Progenitor cell of endocrine pancreas (in vitro differentiated cells): ENCODE measurements around the gene LRGUK. TPM values are rescaled to one million over a fixed set of nuclear protein-coding genes. Genes with fewer than 3 reads are reported as not detected.

Experiments
- DNase-seq: peaks from one replicate; pipeline ENCODE4 v3.0.0; 2021; ENCODE audit warnings: low spot score; ENCODE audit not compliant: unreplicated experiment
- H3K27ac Mint-ChIP-seq: 2 replicates; pipeline ENCODE4 v1.8.0; 2021; ENCODE audit warnings: mild to moderate bottlenecking, moderate library complexity, mixed read lengths
- H3K27me3 Mint-ChIP-seq: 2 replicates; pipeline ENCODE4 v1.8.0; 2021; ENCODE audit warnings: mixed read lengths
- H3K36me3 Mint-ChIP-seq: 2 replicates; pipeline ENCODE4 v1.8.0; 2022; ENCODE audit warnings: mixed read lengths; ENCODE audit not compliant: insufficient read depth
- H3K4me1 Mint-ChIP-seq: 2 replicates; pipeline ENCODE4 v1.8.0; 2021; ENCODE audit warnings: low read depth, mixed read lengths
- H3K4me3 Mint-ChIP-seq: 2 replicates; pipeline ENCODE4 v1.8.0; 2021; ENCODE audit warnings: low read depth, mild to moderate bottlenecking, moderate library complexity, mixed read lengths
- H3K9me3 Mint-ChIP-seq: 2 replicates; pipeline ENCODE4 v1.8.0; 2021; ENCODE audit warnings: low read depth, mixed read lengths
- CTCF ChIP-seq: fragments of 200-600 bp; sonication (generic); IDR thresholded peaks from one replicate; pipeline ENCODE4 v1.5.0; 2021; ENCODE audit warnings: antibody characterized with exemption, mild to moderate bottlenecking; ENCODE audit not compliant: unreplicated experiment
- total RNA-seq: library from RNA; stranded (reverse); gene quantifications from 2 replicates; pipeline ENCODE4 v1.2.1, GENCODE V29; 2021

The LRGUK gene
- total RNA-seq, 1 donor from 2014 or later, result 2.6 TPM

- no peak for TF ChIP-seq CTCF
- Mint-ChIP-seq H3K36me3 (no peaks in the 10 kb centered on the region), H3K27ac (no peak overlapping the region), H3K4me1 (peaks cover 10% of the 10 kb centered on the region), H3K4me3 (no peak overlapping the region), H3K9me3 (peaks cover 6% of the 10 kb centered on the region), H3K27me3 (no peaks in the 10 kb centered on the region)
- DNase-seq, result no peak
Measured at GRCh38 chr7:134155871-134156270, 28.7 kb downstream of the LRGUK start.

GRCh38 chr7:134165252-134165651 is 38.1 kb downstream of the LRGUK start:
- Mint-ChIP-seq H3K27me3 (no peaks in the 10 kb centered on the region), H3K4me3 (no peak overlapping the region), H3K27ac (no peak overlapping the region), H3K36me3 (no peaks in the 10 kb centered on the region), H3K4me1 (no peaks in the 10 kb centered on the region), H3K9me3 (no peaks in the 10 kb centered on the region)
- no peak for TF ChIP-seq CTCF
- no peak for DNase-seq

DNA sequence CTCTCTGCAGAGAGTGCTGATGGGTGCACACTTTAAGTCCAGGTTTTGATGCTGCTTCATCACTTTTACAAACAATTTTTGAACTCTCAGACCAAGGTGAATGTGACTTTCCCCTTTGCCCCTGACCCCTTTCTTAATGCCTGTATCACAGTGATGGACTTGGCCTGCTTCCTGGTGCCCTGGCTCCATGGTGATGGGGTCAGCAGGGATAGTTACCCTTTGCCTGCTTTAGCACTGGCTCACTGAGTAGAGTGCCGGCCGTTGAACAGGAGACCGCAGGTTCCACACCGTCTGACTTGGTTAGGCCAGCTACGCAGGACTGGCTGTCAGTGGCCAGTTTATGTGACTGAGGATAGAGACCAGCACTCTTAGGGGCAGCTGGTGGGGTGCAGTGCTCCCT is 40.1 kb downstream of the LRGUK start:
- H3K27me3 Mint-ChIP-seq, result no peaks in the 10 kb centered on the region
- no peaks in the 10 kb centered on the region for H3K4me1 Mint-ChIP-seq
- no peak for TF ChIP-seq CTCF
- H3K9me3 Mint-ChIP-seq, result no peaks in the 10 kb centered on the region
- H3K36me3 Mint-ChIP-seq, result no peaks in the 10 kb centered on the region
- no peak for DNase-seq
- H3K4me3 Mint-ChIP-seq, result no peak overlapping the region
- no peak overlapping the region for H3K27ac Mint-ChIP-seq

DNA sequence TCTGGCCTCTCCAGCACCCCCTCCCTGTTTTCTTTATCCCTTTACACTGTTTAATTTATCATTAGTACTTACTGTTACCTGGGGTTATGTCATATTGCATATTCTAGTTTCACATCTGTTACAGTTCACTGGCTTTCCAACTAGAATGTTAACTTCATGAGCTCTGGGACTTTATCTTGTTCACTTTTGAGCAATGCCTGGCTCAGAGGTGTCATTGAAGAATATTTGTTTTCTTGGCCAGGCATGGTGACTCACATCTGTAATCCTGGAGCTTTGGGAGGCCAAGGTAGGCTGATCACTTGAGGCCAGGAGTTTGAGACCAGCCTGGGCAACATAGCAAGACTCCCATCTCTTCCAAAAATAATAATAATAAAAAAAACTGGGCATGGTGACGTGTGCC is 40.7 kb downstream of the LRGUK start:
- no peak for DNase-seq
- H3K36me3 Mint-ChIP-seq, result no peaks in the 10 kb centered on the region
- TF ChIP-seq CTCF, result no peak
- H3K4me3 Mint-ChIP-seq, result no peak overlapping the region
- H3K4me1 Mint-ChIP-seq, result no peaks in the 10 kb centered on the region
- H3K9me3 Mint-ChIP-seq, result no peaks in the 10 kb centered on the region
- H3K27me3 Mint-ChIP-seq, result no peaks in the 10 kb centered on the region
- no peak overlapping the region for H3K27ac Mint-ChIP-seq

GRCh38 chr7:134174795-134175261 is 47.7 kb downstream of the LRGUK start:
- Mint-ChIP-seq H3K27me3 (no peaks in the 10 kb centered on the region), H3K4me3 (no peak overlapping the region), H3K4me1 (no peaks in the 10 kb centered on the region), H3K27ac (no peak overlapping the region), H3K9me3 (no peaks in the 10 kb centered on the region), H3K36me3 (no peaks in the 10 kb centered on the region)
- DNase-seq, result no peak
- no peak for TF ChIP-seq CTCF
